ENCODE measurements around the gene PTDSS2. TPM values are rescaled to one million over a fixed set of nuclear protein-coding genes. Genes with fewer than 3 reads are reported as not detected.
"Not testable (repeated sequence)": the region's sequence is repeated elsewhere in the genome, so short reads cannot be mapped to it uniquely, and the experiment has no call there.

PTDSS2 gene
- total RNA-seq, 1 donor from 2014 or later = 31.8 TPM

- intact Hi-C loops (cut with micrococcal nuclease) = no loop called here
- ATAC-seq = no peak
- DNase-seq = no peak
Observed at GRCh38 chr11:514606-515005, 64.5 kb downstream of the PTDSS2 start.

- no peak for DNase-seq
Observed at GRCh38 chr11:515131-515530, 65.1 kb downstream of the PTDSS2 start.

GRCh38 chr11:516400-516799 is 66.3 kb downstream of the PTDSS2 start:
- ATAC-seq = no peak
- intact Hi-C loops (cut with micrococcal nuclease) = no loop called here
- DNase-seq = no peak

More at GRCh38 chr11:515131-515530, 65.1 kb downstream of the PTDSS2 start:
- no peak for ATAC-seq
- intact Hi-C loops (cut with micrococcal nuclease) = no loop called here

GRCh38 chr11:516918-517685 is 67.0 kb downstream of the PTDSS2 start:
- DNase-seq = peak; percentile 33
- ATAC-seq; intact Hi-C loops (cut with micrococcal nuclease): not testable (repeated sequence)

- ATAC-seq = peak; percentile 97
- peak; percentile 93 for DNase-seq
- intact Hi-C loops (cut with micrococcal nuclease) = no loop called here
Observed at GRCh38 chr11:518463-519202, 68.6 kb downstream of the PTDSS2 start.

- ATAC-seq (no peak), DNase-seq (peak; percentile 36)
- intact Hi-C loops (cut with micrococcal nuclease) = no loop called here
Observed at GRCh38 chr11:520428-521176, 70.5 kb downstream of the PTDSS2 start.

- intact Hi-C loops (cut with micrococcal nuclease) = no loop called here
- DNase-seq (peak; percentile 10), ATAC-seq (no peak)
Observed at GRCh38 chr11:521177-521688, 71.2 kb downstream of the PTDSS2 start.

GRCh38 chr11:526192-526591 is 76.1 kb downstream of the PTDSS2 start:
- intact Hi-C loops (cut with micrococcal nuclease) = no loop called here
- ATAC-seq (no peak), DNase-seq (peak; percentile 15)

- ATAC-seq (no peak), DNase-seq (peak; percentile 24)
- intact Hi-C loops (cut with micrococcal nuclease) = no loop called here
Observed at GRCh38 chr11:528166-528814, 78.2 kb downstream of the PTDSS2 start.

GRCh38 chr11:528815-529727 is 79.0 kb downstream of the PTDSS2 start:
- DNase-seq (peak; percentile 28), ATAC-seq (no peak)
- intact Hi-C loops (cut with micrococcal nuclease) = no loop called here

- no peak for ATAC-seq
- intact Hi-C loops (cut with micrococcal nuclease) = no loop called here
Observed at GRCh38 chr11:529728-530411, 79.8 kb downstream of the PTDSS2 start.

GRCh38 chr11:530960-531831 is 81.1 kb downstream of the PTDSS2 start:
- no peak for ATAC-seq
- DNase-seq = peak; percentile 32
- intact Hi-C loops (cut with micrococcal nuclease) = no loop called here

More at GRCh38 chr11:529728-530411, 79.8 kb downstream of the PTDSS2 start:
- DNase-seq = peak; percentile 21

- peak; percentile 27 for DNase-seq
Observed at GRCh38 chr11:531919-532526, 81.9 kb downstream of the PTDSS2 start.

GRCh38 chr11:532527-532985 is 82.5 kb downstream of the PTDSS2 start:
- DNase-seq (peak; percentile 35), ATAC-seq (no peak)
- intact Hi-C loops (cut with micrococcal nuclease) = no loop called here

More at GRCh38 chr11:531919-532526, 81.9 kb downstream of the PTDSS2 start:
- intact Hi-C loops (cut with micrococcal nuclease) = no loop called here
- ATAC-seq = no peak

GRCh38 chr11:532986-533585 is 83.0 kb downstream of the PTDSS2 start:
- DNase-seq = peak; percentile 36
- ATAC-seq = no peak
- intact Hi-C loops (cut with micrococcal nuclease) = no loop called here
